22Rv1 (cell line): ENCODE results near the gene CBFA2T2.

Experiments used
- H3K27ac ChIP-seq: fragments of 450-650 bp; 2 replicates; pipeline ENCODE4 v1.5.1; 2017
- ZFX ChIP-seq: fragments of 450-650 bp; IDR thresholded peaks from 2 replicates; pipeline ENCODE4 v1.6.1; 2017; ENCODE audit warnings: antibody characterized with exemption, borderline replicate concordance
- TF ChIP-seq, protein P1 (sequence below): fragments of 450-650 bp; IDR thresholded peaks from 2 replicates; pipeline ENCODE4 v1.5.1; 2017; ENCODE audit warnings: mild to moderate bottlenecking

Gene CBFA2T2

DNA sequence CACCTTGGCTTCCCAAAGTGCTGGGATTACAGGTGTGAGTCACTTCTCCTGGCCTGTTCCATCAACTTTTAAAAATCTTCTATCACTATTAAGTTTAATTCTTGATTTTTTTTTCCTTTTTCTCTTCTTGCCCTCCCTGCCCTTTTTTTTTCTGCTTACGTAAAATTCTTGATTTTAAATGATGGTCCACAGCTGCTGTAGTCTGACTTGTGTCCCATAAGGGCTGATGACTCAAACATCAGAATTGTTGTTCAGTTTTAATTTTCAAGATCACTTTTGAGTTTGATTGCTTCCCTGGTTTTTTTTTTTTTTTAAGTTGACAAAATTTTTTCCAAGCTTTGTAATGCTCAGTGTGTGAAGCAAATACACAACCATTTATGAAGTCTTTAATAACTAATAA, 61.9 kb downstream of the CBFA2T2 start:
- TF ChIP-seq, protein P1, sequence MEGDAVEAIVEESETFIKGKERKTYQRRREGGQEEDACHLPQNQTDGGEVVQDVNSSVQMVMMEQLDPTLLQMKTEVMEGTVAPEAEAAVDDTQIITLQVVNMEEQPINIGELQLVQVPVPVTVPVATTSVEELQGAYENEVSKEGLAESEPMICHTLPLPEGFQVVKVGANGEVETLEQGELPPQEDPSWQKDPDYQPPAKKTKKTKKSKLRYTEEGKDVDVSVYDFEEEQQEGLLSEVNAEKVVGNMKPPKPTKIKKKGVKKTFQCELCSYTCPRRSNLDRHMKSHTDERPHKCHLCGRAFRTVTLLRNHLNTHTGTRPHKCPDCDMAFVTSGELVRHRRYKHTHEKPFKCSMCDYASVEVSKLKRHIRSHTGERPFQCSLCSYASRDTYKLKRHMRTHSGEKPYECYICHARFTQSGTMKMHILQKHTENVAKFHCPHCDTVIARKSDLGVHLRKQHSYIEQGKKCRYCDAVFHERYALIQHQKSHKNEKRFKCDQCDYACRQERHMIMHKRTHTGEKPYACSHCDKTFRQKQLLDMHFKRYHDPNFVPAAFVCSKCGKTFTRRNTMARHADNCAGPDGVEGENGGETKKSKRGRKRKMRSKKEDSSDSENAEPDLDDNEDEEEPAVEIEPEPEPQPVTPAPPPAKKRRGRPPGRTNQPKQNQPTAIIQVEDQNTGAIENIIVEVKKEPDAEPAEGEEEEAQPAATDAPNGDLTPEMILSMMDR = no peak
- TF ChIP-seq ZFX = no peak
- no peak overlapping the region for H3K27ac ChIP-seq

DNA sequence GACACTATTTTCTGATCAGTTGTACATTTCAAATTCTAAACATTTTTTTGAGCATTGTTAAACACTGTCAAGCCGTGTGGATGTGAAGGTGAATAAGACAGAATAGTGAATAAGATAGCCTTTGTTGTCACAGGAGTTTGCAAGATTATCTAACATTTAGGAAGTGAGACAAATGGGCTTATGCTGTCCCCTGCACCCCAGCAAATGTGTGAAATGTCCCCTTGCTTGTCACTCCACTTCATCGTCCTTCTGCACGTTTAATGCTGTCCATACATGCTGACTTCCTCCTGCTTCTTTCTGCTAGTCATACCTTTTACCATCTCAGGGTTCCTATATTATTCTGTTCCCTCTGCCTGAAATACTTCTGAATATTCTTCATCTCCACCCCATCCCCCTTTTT, 62.6 kb downstream of the CBFA2T2 start:
- no peak overlapping the region for H3K27ac ChIP-seq
- no peak for TF ChIP-seq ZFX
- TF ChIP-seq, protein P1 = no peak

DNA sequence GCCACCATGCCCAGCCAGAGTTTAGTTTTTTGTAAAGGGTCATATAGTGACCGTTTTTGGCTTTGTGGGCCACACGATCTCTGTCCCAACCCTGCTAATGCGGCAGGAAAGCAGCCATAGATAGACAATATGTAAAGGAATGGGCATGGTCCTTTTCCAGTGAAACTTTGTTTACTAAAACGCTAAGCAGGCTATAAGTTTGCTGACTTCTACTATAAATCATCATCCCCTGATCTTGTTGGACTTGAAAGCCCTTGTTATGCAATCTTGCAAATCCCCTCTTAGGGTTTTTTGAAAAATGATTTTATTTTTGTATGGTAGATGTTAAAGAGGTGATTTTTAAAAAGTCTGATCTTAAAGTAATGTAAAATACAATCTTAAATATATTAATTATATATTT, 63.6 kb downstream of the CBFA2T2 start:
- TF ChIP-seq, protein P1 = no peak
- no peak for TF ChIP-seq ZFX
- H3K27ac ChIP-seq = no peak overlapping the region; the same call in 1 of the 2 replicates

DNA sequence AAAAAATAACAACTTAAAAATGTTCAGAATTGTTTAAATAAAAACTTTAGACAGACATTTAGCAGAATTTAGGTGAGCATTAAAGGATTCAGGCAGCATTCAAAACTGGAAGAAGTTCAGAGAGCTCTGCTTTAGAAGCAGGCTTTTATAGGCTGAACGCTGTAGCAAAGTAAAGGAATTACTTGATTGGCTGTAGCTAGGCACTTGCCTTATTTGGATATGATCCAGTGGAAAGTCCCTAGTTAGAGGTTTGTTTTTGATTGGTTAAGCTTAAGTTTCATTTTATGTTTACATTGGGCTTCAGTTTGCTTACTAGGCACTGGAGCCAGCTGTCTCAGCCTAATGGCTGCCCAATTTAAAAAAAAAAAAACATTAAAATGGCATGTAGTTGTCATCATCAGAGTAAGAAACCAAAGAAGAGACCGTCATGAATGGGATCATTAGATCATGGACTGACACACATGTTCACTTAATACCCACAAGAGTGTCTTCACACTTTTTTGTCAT, 65.1 kb downstream of the CBFA2T2 start:
- H3K27ac ChIP-seq = peak overlapping the region; percentile 62
- TF ChIP-seq, protein P1 = no peak
- TF ChIP-seq ZFX = no peak

DNA sequence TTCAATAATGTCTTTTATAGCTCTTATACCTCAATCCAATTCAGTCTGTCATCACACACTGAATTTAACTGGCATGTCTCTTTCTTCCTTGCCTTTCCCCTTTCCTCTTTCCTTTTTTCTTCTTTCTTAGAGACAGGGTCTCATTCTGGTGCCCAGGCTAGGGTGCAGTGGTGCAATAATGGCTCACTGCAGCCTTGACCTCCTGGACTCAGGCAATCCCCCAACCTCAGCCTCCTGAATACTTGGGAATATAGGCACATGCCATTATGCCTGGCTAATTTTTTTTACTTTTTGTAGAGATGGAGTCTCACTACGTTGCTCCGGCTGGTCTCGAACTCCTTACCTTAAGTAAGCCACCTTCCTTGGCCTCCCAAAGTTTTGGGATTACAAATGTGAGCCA, 65.9 kb downstream of the CBFA2T2 start:
- H3K27ac ChIP-seq = peak overlapping the region; percentile 62
- TF ChIP-seq, protein P1 = no peak
- TF ChIP-seq ZFX = no peak

DNA sequence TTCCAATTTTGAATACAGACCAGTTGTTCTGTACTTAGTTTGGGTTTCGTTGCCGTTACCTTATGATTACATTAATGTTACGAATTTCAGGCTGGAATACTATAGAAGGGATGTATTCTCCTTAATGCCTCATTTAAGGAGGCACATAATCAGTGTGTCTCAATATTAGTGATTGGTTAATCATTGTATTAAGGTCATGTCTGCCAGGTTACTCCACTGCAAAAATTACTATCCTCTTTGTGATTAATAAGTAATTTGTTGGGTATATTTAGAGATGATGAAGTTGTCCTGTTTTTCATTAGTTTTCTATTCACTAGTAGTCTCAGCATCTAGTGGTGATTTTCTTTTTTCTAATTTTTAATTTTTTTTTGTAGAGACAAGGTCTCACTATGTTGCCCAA, 66.3 kb downstream of the CBFA2T2 start:
- H3K27ac ChIP-seq = no peak overlapping the region
- no peak for TF ChIP-seq ZFX
- TF ChIP-seq, protein P1 = no peak

DNA sequence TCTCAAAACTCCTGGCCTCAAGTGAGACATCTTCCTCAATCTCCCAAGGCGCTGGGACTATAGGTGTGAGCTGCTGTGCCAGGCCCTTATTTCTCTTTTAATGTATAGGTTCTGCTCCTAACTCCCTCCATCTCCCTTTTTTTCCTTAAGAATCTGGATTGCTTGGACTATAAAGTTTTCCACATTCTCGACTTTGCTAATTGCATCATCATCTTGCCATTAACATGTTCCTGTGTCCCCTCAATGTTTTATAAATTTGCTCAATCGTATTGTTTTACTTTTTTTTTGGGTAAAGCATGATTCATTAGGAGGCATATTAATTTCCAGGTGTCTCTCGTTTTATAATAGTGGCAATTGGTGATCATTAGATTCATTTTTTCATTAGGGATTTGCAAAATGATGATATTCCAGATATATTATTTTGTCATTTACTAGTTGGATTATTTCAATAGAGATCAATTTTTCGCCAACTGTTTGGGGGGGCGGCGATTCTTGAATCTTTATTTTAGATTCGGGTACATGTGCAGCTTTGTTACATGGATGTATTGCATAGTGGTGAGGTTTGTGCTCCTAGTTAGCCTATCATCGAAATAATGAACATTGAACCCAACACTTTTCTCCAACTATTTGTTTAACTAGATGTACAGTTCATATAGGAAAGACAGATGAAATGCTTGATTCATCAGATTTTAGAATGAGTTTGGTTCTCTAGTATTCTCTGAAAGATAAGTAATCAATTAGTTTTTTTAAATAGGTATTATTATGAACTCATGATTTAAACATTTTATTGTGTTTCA, 68.7 kb downstream of the CBFA2T2 start:
- H3K27ac ChIP-seq = no peak overlapping the region
- TF ChIP-seq, protein P1 = no peak
- TF ChIP-seq ZFX = no peak
